Measurements from ENCODE around the gene STARD3. TPM values are rescaled to one million over a fixed set of nuclear protein-coding genes. Genes with fewer than 3 reads are reported as not detected.

Gene STARD3
- polyA plus RNA-seq, 1 experiment = 43.3 TPM

- CTCF ChIA-PET = interaction anchor here (0.9 to 2.4 kb wide), 6 partner anchors 9 to 57 kb away, joined by 3 to 9 read pairs (median 5); partner anchors contain the start of gene PGAP3
- no peaks in the 10 kb centered on the region for H3K27me3 ChIP-seq (ENCODE audit: control insufficient read depth, insufficient read depth, low read length)
- no peaks in the 10 kb centered on the region for H3K9me3 ChIP-seq (ENCODE audit: control insufficient read depth, insufficient read depth, low read length)
- DNase-seq (ENCODE audit: low read depth, low spot score) = no peak
- H3K4me3 ChIP-seq (ENCODE audit: low read depth, low read length) = no peak overlapping the region
- TF ChIP-seq CTCF (IDR thresholded peaks at IDR 0.05; ENCODE audit: low read depth, low read length) = no peak
- no peak overlapping the region for H3K27ac ChIP-seq (ENCODE audit: low read depth, low read length)
- POLR2A ChIA-PET = no interaction called here
Observed at GRCh38 chr17:39678340-39679116, 41.6 kb downstream of the STARD3 start.

GRCh38 chr17:39679521-39680192 is 42.7 kb downstream of the STARD3 start:
- TF ChIP-seq CTCF (IDR thresholded peaks at IDR 0.05; ENCODE audit: low read depth, low read length) = no peak
- ChIA-PET POLR2A (no interaction called here), CTCF (interaction anchor here (0.9 to 1.4 kb wide), 4 partner anchors 8 to 58 kb away, joined by 3 to 4 read pairs (median 4); partner anchors contain the start of gene PGAP3)
- H3K27ac ChIP-seq (ENCODE audit: low read depth, low read length) = no peak overlapping the region
- no peak overlapping the region for H3K4me3 ChIP-seq (ENCODE audit: low read depth, low read length)
- DNase-seq (ENCODE audit: low read depth, low spot score) = no peak
- H3K9me3 ChIP-seq (ENCODE audit: control insufficient read depth, insufficient read depth, low read length) = no peaks in the 10 kb centered on the region
- H3K27me3 ChIP-seq (ENCODE audit: control insufficient read depth, insufficient read depth, low read length) = no peaks in the 10 kb centered on the region

- no peak overlapping the region for H3K27ac ChIP-seq (ENCODE audit: low read depth, low read length)
- no peaks in the 10 kb centered on the region for H3K9me3 ChIP-seq (ENCODE audit: control insufficient read depth, insufficient read depth, low read length)
- no peak for TF ChIP-seq CTCF (IDR thresholded peaks at IDR 0.05; ENCODE audit: low read depth, low read length)
- no peak overlapping the region for H3K4me3 ChIP-seq (ENCODE audit: low read depth, low read length)
- POLR2A ChIA-PET = no interaction called here
- no peak for DNase-seq (ENCODE audit: low read depth, low spot score)
- CTCF ChIA-PET = no interaction called here
- no peaks in the 10 kb centered on the region for H3K27me3 ChIP-seq (ENCODE audit: control insufficient read depth, insufficient read depth, low read length)
Observed at GRCh38 chr17:39683295-39683939, 46.5 kb downstream of the STARD3 start.

GRCh38 chr17:39684369-39685192 is 47.6 kb downstream of the STARD3 start:
- ChIA-PET CTCF (no interaction called here), POLR2A (no interaction called here)
- H3K27me3 ChIP-seq (ENCODE audit: control insufficient read depth, insufficient read depth, low read length) = no peaks in the 10 kb centered on the region
- no peak overlapping the region for H3K27ac ChIP-seq (ENCODE audit: low read depth, low read length)
- no peak for TF ChIP-seq CTCF (IDR thresholded peaks at IDR 0.05; ENCODE audit: low read depth, low read length)
- no peak overlapping the region for H3K4me3 ChIP-seq (ENCODE audit: low read depth, low read length)
- H3K9me3 ChIP-seq (ENCODE audit: control insufficient read depth, insufficient read depth, low read length) = no peaks in the 10 kb centered on the region
- DNase-seq (ENCODE audit: low read depth, low spot score) = no peak

Data from AG04450 (cell line).